ENCODE measurements around the gene KIAA1958. TPM values are rescaled to one million over a fixed set of nuclear protein-coding genes. Genes with fewer than 3 reads are reported as not detected.
"Not testable (repeated sequence)": the region's sequence is repeated elsewhere in the genome, so short reads cannot be mapped to it uniquely, and the experiment has no call there.

Gene KIAA1958
- total RNA-seq, 1 donor from 2014 or later = 2.0 TPM

DNA sequence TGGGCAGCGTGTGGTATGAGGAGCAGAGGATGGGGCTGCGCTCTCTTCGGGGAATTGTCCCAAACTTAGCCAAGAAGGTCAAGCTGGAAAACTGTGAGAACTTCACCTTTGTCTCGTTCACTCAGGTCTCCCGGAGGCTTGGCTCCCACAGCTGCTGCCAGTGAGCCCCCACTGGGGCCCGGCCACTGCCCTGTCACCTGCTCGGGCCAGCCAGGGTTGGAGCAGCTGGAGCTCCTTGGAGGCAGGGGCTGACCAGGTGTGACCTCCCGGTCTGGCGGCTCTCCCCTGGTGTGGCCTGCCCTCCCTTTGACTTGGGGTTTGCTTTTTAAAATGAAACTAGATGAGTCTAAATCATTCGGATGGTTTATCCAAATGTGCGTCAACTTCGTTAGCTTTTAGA lies 173.3 kb downstream of the KIAA1958 start:
- TF ChIP-seq, protein P1, sequence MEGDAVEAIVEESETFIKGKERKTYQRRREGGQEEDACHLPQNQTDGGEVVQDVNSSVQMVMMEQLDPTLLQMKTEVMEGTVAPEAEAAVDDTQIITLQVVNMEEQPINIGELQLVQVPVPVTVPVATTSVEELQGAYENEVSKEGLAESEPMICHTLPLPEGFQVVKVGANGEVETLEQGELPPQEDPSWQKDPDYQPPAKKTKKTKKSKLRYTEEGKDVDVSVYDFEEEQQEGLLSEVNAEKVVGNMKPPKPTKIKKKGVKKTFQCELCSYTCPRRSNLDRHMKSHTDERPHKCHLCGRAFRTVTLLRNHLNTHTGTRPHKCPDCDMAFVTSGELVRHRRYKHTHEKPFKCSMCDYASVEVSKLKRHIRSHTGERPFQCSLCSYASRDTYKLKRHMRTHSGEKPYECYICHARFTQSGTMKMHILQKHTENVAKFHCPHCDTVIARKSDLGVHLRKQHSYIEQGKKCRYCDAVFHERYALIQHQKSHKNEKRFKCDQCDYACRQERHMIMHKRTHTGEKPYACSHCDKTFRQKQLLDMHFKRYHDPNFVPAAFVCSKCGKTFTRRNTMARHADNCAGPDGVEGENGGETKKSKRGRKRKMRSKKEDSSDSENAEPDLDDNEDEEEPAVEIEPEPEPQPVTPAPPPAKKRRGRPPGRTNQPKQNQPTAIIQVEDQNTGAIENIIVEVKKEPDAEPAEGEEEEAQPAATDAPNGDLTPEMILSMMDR (IDR thresholded peaks at IDR 0.05) = no peak
- Histone ChIP-seq H3K4me3 (no peak overlapping the region), H3K4me1 (no peaks in the 10 kb centered on the region), H3K27ac (no peak overlapping the region), H3K9me3 (no peaks in the 10 kb centered on the region), H3K27me3 (no peaks in the 10 kb centered on the region), H3K36me3 (peaks cover 4 to 5% of the 10 kb centered on the region in 2 donors)
- DNase-seq (ENCODE audit: low spot score in 2 of 2) = no peak
- intact Hi-C loops (cut with DNase I) = no loop called here

DNA sequence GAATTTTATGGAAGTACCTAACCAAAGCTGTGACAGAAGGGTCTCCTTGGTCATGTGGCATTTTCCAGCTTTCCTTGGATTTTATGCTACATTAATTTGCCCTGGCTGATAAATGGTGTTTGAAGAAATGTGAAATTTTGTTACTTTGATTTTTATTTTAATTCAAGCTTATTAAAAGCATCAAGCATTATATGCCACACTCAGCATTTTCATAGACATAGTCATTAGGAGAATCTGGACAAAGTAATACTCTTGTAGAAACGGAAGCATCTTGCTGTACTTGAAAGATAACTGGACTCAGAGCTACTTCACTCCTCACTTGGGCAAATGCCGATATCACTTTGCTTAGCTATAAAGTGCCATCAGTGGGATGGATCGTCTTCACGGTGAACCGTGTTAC lies 177.1 kb downstream of the KIAA1958 start:
- DNase-seq (ENCODE audit: low spot score in 2 of 2) = no peak
- TF ChIP-seq, protein P1 (IDR thresholded peaks at IDR 0.05) = no peak
- no peak overlapping the region for H3K27ac ChIP-seq
- H3K4me1 ChIP-seq = no peaks in the 10 kb centered on the region
- H3K27me3 ChIP-seq = no peaks in the 10 kb centered on the region
- no peaks in the 10 kb centered on the region for H3K9me3 ChIP-seq
- peaks cover 4 to 5% of the 10 kb centered on the region in 2 donors for H3K36me3 ChIP-seq
- no peak overlapping the region for H3K4me3 ChIP-seq
- intact Hi-C loops (cut with DNase I) = no loop called here

DNA sequence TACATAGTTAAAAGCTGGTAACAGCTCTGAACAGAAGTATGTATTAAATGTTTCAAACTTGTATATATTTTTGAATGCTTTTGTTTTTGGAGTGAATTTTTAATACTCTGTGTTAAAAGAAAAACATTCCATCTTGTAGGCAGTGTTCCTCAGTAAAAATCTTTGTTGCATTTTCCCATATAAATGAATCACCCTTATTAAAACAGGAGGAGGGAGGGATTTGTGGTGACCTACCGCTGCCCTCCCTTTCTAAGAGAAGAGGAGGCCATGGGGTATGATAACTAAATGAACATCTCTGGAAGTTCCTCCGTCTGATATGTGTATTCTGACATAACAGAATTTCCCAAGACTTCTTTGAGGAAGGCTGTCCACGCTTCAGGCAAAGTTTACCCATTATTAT lies 177.9 kb downstream of the KIAA1958 start:
- peaks cover 1% of the 10 kb centered on the region in 2 donors for H3K36me3 ChIP-seq
- H3K4me3 ChIP-seq = no peak overlapping the region
- no peak for DNase-seq (ENCODE audit: low spot score in 2 of 2)
- intact Hi-C loops (cut with DNase I) = no loop called here
- H3K4me1 ChIP-seq = no peaks in the 10 kb centered on the region
- TF ChIP-seq, protein P1 (IDR thresholded peaks at IDR 0.05) = no peak
- no peaks in the 10 kb centered on the region for H3K9me3 ChIP-seq
- H3K27me3 ChIP-seq = no peaks in the 10 kb centered on the region
- H3K27ac ChIP-seq = no peak overlapping the region

DNA sequence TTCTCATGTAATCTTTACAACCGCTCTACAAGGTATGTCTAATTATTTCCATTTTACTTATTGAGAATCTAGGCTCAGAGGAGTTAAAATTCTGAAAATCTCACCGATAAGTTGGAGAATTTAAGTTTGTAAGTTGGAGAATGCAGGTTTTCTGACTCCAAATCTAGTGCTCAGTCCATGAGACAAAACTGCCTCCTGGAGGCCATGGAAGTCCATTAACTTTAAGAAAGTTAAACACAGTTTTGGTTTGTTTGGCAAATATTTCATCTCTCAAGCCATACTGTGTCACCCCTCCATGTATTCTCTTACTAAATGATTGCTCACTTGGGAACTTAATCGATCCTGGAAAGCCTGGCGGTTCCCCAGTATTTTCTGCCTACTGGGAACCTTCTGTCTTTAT lies 178.7 kb downstream of the KIAA1958 start:
- no peak overlapping the region for H3K4me3 ChIP-seq

DNA sequence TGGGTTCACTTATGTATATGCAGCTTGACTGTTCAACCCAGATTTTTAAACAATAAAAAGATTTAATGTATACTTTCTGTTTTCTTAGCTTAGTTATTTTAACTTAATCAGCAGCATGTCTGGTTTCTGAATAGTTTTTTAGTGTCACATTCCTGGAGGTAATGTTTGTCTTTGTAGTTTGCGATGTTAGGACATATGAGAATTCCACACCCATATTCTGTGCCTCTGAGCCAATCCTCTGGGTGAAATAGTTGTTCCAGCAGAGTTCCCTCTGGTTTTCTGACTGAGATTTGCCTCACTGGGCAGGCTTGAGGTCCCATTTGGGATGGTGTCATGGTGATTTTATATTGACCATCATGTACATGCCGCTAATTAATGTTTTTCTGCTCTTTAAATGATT lies 182.7 kb downstream of the KIAA1958 start:
- TF ChIP-seq, protein P1 (IDR thresholded peaks at IDR 0.05) = no peak
- no peak overlapping the region for H3K27ac ChIP-seq
- no peak overlapping the region for H3K4me3 ChIP-seq
- H3K9me3 ChIP-seq = no peaks in the 10 kb centered on the region
- no peaks in the 10 kb centered on the region for H3K4me1 ChIP-seq
- intact Hi-C loops (cut with DNase I) = no loop called here
- no peaks in the 10 kb centered on the region for H3K27me3 ChIP-seq
- DNase-seq (ENCODE audit: low spot score in 2 of 2) = no peak
- H3K36me3 ChIP-seq = no peaks in the 10 kb centered on the region

More for the DNA sequence above, 178.7 kb downstream of the KIAA1958 start:
- TF ChIP-seq, protein P1 (IDR thresholded peaks at IDR 0.05) = no peak
- intact Hi-C loops (cut with DNase I) = no loop called here
- H3K4me1 ChIP-seq = no peaks in the 10 kb centered on the region
- H3K9me3 ChIP-seq = no peaks in the 10 kb centered on the region
- no peaks in the 10 kb centered on the region for H3K36me3 ChIP-seq
- no peak for DNase-seq (ENCODE audit: low spot score in 2 of 2)
- H3K27me3 ChIP-seq = no peaks in the 10 kb centered on the region
- H3K27ac ChIP-seq = no peak overlapping the region

DNA sequence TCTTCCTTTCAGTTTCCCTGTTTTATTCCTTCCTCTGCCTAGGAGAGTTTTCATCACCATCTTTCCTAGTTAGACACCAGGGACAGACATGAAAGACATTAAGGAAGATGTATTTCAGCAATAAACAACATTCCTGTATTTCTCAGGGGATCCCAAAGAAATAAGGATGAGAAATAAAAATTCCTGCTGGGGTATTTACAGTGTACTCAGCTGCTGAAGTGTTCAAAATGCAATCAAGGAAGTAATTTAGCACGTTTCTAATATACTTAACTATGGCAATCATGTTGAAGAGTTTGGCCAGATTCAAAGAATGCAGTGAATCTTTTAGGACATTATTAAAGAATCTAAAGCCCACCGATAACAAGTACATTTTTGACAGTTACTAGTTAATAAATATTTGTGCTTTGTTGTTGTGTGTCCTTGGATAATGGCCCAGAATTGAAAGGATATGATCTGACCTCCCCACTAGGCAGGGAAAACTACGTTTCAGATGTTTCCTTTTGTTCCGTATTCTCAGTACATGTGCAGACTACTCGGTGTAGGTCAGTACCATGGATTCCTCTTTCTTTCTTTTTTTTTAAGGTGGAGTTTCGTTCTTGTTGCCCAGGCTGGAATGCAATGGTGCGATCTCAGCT lies 184.5 kb downstream of the KIAA1958 start:
- H3K27me3 ChIP-seq = no peaks in the 10 kb centered on the region
- H3K27ac ChIP-seq = no peak overlapping the region
- H3K9me3 ChIP-seq = no peaks in the 10 kb centered on the region
- H3K4me1 ChIP-seq = no peaks in the 10 kb centered on the region
- intact Hi-C loops (cut with DNase I) = no loop called here
- no peak overlapping the region for H3K4me3 ChIP-seq
- TF ChIP-seq, protein P1 (IDR thresholded peaks at IDR 0.05) = no peak
- no peaks in the 10 kb centered on the region for H3K36me3 ChIP-seq
- DNase-seq (ENCODE audit: low spot score in 2 of 2) = no peak

DNA sequence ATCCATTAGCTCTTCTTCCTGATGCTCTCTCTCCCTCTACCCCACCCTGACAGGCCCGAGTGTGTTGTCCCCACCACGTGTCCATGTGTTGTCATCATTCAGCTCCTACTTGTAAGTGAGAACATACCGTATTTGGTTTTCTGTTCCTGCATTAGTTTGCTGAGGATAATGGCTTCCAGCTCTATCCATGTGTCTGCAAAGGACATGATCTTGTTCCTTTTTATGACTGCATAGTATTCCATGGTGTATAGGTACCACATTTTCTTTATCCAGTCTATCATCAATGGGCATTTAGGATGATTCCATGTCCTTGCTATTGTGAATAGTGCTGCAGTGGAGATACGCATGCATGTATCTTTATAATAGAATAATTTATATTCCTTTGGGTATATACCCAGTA lies 186.6 kb downstream of the KIAA1958 start:
- H3K9me3 ChIP-seq; H3K27me3 ChIP-seq; H3K36me3 ChIP-seq; H3K4me1 ChIP-seq; H3K4me3 ChIP-seq; intact Hi-C loops (cut with DNase I); H3K27ac ChIP-seq; DNase-seq (ENCODE audit: low spot score in 2 of 2): not testable (repeated sequence)

All from ascending aorta (tissue), 2 donors.